GM18526 (cell line): ENCODE data around the gene IP6K3.

Experiments
- POLR2A ChIP-seq: IDR thresholded peaks from 3 replicates; pipeline ENCODE4 v1.6.1; 2011; ENCODE audit not compliant: insufficient read length; ENCODE audit errors: extremely low read depth

The IP6K3 gene

GRCh38 chr6:33770124-33770832, 23.6 kb upstream of the IP6K3 start:
- TF ChIP-seq POLR2A, result no peak

- no peak for TF ChIP-seq POLR2A
These were observed 22.6 kb upstream of the IP6K3 start for GRCh38 chr6:33769248-33769821.

GRCh38 chr6:33768644-33769120, 22.0 kb upstream of the IP6K3 start:
- TF ChIP-seq POLR2A, result no peak

GRCh38 chr6:33766921-33767907, 20.5 kb upstream of the IP6K3 start:
- no peak for TF ChIP-seq POLR2A

GRCh38 chr6:33765368-33765767, 18.7 kb upstream of the IP6K3 start:
- no peak for TF ChIP-seq POLR2A

- TF ChIP-seq POLR2A, result no peak
These were observed 17.3 kb upstream of the IP6K3 start for GRCh38 chr6:33764036-33764435.

- no peak for TF ChIP-seq POLR2A
These were observed 16.8 kb upstream of the IP6K3 start for GRCh38 chr6:33763483-33763882.

GRCh38 chr6:33762713-33763112, 16.0 kb upstream of the IP6K3 start:
- no peak for TF ChIP-seq POLR2A

- no peak for TF ChIP-seq POLR2A
These were observed 15.4 kb upstream of the IP6K3 start for GRCh38 chr6:33761922-33762629.

- TF ChIP-seq POLR2A, result no peak
These were observed 14.8 kb upstream of the IP6K3 start for GRCh38 chr6:33761581-33761921.

- TF ChIP-seq POLR2A, result no peak
These were observed 13.4 kb upstream of the IP6K3 start for GRCh38 chr6:33759887-33760629.

GRCh38 chr6:33758815-33759216, 12.1 kb upstream of the IP6K3 start:
- TF ChIP-seq POLR2A, result no peak

- no peak for TF ChIP-seq POLR2A
These were observed 11.2 kb upstream of the IP6K3 start for GRCh38 chr6:33757906-33758305.

- TF ChIP-seq POLR2A, result no peak
These were observed 10.4 kb upstream of the IP6K3 start for GRCh38 chr6:33757113-33757512.
